NOMO-1 treated with dmso at 0.1 percent for 144 hours (cell line): ENCODE results near the gene TEX53.

Experiments used
- DNase-seq: peaks from one replicate; lab custom pipeline; 2025; ENCODE audit not compliant: unreplicated experiment; lab: John Stamatoyannopoulos, UW

The TEX53 gene

DNA sequence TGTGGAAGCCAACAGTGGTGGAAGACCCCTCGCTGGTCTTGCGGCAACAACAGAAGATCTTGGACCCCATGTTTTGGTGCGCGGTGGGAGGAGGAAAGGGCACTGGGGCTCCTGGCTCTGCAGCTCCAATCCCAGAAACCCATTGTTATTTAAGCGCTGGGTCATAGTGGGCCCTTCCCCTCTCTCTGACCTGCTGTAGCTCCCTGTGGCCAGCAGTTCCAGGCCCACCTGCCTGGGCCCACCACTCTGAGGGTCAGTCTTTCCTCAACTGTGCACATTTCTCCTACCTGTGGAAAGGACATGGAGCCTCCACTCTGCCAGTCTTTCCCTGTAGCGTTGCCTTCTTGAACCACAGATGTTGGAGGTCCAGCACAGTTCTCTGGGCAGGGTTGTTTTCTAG is at the start of gene TEX53:
Gene TEX53 (minus strand): TSS at position 101 of the 400 bp plus-strand sequence. CDS start 31 bp downstream, at position 70.
- no peak for DNase-seq

DNA sequence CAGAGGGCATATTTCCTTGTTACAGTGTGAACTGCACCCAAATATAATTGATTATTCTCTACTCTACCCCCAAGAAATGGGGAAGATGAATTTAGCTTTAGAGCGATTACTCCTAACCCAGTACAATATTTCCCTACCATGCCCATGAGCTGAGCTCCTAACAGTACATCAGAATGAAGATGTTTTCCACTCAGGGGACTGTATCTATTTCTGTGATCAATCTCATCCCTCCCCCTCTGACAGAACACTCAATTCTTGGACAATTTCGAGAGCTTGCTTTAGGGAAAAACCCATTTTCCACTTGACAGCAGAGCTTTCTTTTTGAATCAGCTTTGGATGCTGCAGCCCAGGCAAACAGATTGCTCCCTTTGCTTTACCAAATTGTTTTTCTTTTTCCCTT is 49.1 kb upstream of the TEX53 start:
- DNase-seq: no peak

DNA sequence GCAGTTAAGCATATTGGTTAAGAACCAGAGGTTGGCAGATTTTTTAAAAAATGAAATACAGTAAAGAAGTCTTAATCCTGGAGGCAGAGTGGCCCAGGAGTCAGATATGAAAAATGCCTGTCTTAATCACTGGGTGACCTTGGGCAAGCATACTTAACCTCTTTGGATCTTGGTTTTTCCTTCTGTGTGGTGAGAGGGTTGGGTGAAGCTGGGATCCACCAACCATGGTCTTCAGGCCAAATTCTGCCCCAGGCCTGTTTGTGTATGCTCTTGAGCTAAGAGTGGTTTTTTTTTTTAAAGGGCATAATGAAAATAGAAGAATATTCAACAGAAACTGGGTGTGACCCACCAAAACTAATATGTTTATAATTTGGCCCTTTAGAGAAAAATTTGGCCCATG is 44.4 kb upstream of the TEX53 start:
- no peak for DNase-seq

DNA sequence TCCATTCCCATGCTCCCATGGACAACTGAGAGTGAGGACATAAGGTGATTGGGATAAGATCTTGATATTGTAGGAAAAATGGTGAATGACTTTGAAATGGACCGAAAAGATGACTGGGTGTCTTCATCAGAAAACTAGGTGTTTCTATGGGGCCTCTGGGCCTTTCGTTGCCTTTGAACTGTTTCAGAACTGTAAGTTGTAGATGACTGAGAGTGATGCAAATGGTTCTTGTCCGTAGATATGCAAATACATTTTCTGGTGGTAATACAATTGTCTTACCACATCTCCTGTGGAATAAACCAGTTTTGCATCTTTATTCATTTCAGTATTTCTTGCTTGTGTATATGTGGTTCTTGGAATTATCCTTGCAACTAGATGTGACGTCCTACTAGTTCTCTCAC is 40.3 kb upstream of the TEX53 start:
- DNase-seq: no peak

DNA sequence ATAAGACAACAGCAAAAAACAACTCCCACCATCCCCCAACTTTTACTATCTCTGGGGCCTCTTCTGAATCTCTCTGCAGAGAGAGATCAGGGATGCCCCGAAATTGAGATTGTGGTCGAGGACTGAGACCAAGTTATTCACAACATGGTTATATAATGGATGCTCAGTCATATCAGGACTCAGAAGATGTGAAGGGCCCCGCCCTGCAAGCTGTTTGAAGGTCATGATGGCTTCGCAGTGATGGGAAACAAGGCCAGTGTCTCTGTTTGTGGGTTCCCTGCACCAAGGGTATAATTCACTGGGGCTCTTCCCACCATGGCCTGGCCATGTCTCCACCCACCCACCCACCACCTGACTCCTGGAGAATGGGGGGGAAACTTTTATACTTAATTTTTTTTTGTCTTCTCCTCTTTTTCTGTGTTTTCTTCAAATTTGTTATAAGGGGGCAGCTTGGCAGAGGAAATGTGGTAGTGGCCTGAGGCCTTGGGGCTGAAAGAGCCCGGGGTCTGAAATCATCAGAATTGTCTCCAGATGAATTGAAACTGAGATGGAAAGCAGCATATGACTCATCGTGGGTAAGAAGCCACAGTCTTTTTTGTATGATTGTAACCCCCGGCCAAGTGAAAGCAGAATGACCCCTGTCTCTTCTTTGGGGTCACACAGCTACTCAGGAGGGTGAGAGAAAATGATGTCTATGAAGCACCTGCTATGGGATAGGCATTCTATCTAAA is 39.4 kb upstream of the TEX53 start:
- DNase-seq: no peak

DNA sequence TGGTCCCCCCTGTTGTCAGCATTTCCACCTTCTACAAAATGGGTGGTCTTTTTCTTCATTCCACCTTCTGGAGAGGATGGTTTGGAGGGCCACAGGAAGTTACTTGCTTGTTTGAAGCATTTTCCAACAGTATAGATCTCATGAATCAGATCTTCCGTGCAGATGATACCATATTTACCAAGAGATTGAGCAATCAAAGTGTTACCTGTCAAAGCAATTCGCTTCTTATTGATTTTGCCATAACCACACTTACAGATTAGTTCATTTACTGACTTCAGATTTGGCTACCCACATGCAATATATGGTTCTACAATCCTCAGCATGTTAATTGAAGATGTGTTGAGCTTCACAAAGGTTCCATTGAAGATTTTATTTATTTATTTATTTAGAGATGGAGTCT is 38.3 kb upstream of the TEX53 start:
- no peak for DNase-seq

DNA sequence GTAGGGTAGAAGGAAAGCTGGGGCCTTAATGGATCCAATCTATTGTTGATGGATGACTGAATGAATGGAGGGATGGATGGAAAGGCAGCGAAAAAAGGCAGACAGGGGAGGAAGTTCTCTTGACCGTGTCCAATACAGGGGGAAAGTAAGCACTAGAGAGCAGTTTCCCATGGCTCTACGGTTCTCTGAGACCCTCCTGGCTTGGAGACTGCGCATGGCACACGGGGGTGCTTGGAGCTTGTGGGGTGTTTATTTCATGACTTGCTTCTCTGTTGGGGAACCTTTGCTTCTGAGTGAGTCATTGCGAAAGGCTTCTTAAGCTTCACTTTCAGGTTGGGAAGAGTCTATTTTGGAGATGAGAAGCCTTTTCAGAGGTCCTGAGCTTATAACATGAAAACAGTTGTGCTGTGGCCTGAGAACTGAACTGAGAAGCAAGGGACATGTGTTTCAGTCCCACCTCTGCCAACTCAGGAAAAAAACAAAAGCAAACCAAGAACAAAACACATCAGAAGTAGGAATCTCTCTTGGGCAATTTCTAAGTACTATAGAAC is 37.2 kb upstream of the TEX53 start:
- DNase-seq: no peak

DNA sequence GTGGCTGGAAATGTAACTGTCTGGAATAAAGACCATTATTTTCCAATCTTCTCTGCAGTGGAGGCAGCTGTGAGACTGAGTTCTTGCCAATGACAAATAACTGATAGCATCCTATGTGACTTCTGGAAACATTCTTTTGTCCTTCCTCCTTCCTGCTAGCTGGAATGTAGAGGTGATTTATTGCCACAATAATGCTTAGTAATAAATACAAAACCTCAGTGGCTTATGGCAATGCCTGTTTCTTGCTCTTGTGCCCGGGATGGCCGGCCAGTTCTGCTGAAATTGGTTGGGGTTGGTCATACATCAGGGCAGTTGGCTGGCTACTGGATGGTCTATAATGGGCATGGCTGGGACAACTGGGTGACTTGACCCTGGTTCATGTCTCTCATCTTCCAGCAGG is 36.5 kb upstream of the TEX53 start:
- DNase-seq: no peak

DNA sequence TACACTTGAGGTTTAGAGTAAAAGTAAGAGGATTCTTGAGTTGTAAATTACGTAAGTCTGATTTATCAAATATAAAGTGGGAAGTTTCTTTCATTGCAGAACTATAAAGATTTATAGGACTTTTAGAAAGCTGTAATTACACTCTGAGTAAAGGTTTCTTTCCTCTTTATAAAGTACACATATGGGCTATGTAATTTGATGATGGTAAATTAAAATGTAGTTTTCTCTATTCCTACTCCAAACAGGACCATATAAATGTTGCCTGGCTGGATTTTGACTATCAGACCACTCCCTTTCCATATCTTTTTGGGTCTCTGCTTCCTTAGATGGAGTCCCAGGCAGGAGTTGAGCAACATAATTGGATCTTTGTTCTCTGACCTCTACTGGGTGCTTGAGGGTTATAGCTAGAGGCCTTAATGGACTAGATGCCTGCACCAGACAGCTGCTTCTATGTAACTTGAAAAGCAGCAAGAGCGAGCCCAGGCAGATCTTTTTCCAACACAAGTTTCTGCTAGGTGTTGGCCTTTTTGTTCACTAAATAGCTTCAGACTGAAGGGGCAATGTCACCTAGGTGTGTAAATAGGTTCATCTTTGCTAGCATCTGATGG is 35.7 kb upstream of the TEX53 start:
- DNase-seq: no peak

DNA sequence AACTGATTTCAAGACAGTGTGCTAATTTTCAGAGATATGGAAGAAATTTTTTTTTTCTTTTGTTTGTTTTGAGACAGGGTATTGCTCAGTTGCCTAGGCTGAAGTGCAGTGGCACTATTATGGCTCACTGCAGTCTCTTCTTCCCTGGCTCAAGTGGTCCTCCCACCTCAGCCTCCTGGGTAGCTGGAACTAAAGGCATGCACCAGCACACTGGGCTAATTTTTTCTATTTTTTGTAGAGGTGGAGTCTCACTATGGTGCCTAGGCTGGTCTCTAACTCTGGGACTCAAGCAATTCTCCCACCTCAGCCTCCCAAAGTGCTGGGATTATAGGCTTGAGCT is 34.3 kb upstream of the TEX53 start:
- DNase-seq: no peak

DNA sequence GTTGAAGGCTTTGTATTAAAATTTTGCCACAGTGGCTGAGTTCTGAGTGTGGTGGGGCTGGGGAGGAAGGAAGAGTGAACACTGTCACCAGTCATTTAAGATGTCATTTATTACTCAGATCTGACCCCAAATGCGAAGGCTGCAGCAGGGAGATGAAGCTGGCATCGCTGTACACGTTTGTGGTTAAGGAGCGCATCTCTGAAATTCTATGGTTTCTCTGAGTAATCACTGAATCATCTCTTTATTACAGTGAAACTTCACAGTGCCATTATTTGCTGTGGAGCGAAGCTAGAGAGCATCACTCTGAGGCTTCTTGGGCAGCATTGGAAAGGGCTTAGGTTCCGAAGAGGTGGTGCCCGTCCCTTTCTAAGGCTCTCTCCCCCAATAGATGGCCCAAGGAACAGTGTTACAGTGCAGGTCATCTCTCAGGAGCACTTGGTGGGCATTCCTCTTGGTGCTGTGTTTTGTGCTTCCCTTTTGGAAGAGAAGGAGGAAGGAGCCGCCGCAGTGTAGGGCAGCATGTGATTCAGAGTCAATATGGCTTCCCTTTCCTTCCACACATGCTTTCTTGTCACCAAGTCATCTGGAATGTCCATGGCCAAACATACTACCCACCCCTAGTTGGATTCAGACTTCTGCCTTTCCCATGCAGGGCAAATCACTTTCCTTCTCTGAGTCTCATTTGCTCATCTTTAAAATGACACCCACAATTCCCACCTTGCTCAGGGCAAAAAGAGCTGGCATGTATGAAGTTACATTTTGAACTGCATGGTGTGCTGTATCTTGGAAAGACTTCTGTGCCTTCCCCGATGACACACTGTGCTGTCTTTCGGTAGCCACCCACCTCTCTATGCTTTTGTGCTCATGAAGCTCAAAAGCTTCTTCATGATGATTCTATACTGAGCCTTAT is 33.7 kb upstream of the TEX53 start:
- DNase-seq: no peak

DNA sequence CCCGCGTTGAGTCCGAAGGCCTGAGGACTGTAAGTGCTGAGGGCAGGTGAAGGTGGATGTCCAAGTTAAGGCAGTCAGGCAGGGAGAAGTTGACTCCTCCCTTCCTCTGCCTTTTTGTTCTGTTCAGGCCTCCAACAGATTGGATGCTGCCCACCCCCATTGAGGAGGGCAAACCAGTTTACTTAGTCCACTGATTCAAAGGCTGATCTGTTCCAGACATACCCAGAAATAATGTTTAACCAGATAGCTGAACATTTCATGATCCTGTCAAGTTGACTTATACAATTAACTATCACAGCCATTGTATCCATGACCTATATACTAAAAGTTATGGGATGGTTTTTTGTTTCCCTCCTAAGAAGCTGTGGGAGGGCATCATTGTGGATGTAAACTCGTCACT is 32.7 kb upstream of the TEX53 start:
- no peak for DNase-seq

DNA sequence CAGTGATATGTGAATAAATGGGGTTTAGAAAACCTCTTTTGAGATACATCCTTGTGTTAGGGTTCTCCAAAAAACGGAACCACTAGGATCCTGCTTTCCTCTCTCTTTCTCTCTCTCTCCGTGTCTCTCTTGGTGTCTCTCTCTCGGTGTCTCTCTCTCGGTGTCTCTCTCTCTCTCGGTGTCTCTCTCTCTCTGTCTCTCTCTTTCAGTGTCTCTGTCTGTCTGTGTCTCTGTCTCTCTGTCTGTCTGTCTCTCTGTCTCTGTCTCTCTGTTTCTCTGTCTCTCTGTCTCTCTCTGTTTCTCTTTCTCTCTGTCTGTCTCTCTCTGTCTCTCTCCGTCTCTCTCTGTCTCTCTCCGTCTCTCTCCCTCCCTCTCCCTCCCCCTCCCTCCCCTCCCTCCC is 32.2 kb upstream of the TEX53 start:
- DNase-seq: no peak

DNA sequence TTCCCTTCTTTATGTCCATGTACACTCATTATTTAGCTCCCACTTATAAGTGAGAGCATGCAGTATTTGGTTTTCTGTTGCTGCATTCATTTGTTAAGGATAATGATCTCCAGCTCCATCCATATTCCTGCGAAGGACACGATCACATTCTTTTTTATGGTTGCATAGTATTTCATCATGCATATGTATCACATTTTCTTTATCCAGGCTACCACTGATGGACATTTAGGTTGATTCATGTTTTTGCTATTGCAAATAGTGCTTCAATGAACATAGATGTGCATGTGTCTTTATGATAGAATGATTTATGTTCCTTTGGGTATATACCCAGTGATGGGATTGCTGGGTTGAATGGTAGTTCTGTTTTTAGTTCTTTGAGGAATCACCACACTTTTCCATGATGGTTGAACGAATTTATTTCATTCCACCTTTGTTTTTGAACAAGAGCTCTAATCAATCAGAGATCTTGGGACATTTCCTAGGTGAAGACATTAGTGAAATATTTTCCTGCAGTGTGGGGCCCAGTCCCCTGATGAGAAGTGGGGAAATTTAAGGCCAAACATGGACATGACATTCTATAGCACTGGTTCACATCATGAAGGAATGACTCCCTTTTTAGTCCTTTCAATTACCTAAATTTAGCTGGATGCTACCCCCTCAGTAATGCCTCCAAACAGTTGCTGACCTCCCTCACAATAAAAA is 31.5 kb upstream of the TEX53 start:
- DNase-seq: no peak

DNA sequence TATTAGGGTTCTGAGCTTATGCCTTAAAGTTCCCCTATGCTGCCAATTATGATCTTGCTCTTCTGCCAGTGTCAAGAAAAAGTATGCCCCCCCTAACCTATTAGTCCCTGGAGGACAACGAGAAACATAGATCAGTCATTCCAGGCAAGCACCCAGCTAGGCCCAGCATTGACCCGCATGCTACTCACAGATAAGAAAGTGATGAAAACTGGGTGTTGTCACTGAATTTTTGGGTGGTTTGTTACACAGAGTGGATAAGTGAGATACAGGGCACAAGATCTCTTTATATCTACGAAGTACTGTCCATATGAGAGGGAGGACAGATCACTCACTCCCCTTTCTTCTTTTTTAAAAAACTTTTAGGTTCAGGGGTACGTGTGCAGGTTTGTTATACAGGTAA is 30.8 kb upstream of the TEX53 start:
- no peak for DNase-seq

DNA sequence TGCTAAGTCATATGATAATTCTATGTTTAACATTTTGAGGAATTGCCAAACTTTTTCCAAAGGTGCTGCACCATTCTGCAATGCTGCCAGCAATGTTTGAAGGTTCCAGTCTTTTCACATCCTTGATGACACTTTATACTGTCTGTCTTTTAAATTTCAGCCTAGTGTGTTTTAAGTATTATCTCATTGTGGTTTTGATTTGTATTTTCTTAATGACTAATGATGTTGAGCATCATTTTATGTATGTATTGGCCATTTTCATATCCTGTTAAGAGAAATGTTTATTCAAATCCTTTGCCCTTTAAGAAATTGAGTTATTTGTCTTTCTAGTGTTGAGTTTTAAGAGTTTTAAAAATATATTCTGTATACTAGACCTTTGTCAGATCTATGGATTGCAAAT is 29.4 kb upstream of the TEX53 start:
- DNase-seq: no peak

DNA sequence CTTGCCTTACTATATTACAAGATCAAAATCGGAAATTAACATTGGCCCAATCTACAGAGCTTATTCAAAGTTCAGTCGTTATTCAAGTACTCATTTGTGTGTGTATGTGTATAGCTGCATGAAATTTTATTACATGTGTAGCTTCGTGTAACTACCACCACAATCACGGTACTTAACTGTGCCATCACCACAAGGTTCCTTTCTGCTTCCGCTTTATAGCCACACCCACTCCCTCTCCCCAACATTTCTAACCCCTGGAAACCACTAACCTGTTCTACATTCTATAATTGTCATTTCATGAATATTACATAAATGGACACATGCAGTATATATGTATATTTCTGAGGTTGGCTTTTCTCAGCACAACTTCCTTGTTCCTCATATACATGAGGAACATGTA is 28.3 kb upstream of the TEX53 start:
- DNase-seq: no peak

DNA sequence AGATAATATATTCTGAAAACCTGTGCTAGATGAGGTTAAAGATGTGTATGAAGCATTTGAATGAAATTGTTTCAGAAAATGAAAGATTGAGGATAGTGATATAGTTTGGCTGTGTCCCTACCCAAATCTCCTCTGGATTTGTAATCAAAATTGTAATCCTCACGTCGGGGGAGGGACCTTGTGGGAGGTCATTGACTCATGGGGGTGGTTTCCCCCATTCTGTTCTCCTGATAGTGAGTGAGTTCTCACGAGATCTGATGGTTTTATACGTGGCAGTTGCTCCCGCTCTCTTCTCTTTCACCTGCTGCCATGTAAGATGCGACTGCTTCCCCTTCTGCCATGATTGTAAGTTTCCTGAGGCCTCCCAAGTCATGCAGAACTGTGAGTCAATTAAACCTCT is 26.4 kb upstream of the TEX53 start:
- DNase-seq: no peak

DNA sequence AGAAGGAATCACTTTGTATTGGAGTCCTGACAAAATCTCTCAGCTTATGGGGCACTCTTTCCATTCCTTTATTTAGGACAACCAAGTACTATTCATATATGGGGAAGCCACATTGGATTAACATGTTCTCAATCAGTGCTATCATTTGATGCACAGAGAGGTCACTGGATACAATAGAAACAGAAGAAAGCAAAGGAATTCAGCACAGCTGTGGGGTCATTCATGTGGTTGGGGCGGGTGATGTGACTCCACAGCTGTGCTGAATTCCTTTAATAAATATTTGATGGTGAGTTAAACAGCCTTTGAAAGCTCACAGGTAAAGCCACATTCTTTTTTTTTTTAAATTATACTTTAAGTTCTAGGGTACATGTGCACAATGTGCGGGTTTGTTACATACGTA is 25.2 kb upstream of the TEX53 start:
- DNase-seq: no peak

DNA sequence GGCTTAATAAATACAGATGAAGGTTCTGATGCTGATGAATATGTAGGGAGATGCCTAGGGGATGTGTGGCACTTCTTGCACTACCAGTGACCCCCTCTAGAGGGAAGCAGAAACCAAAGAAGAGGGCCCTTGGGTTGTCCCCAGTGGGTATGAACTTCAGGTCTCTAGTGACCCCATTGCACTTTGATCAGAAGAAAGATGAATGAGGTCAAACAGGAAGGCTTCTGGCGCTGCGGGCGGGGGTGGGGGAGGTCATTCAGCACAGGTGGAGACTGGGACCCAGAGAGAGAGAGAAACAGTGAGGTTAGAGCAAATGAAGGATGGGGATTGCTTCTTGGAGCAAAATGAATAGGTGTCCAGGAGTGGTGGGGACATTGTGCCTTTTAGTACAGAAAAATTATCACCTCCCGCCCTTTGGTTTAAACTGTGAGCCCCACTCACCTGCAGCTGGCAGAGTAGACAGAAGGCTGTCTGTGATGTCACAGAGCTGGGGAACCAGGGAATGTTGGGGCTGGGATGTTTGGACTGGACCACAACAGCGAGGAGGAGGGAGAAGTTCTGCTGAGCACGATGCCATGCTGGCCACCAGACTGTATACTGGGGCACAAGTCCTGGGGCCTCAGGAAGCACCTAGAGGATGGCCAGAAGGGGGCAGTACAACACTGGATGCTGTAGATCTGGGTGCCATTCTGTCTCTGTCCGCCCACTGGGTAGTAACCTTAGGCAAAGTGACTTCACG is 24.2 kb upstream of the TEX53 start, which contains the start of gene TEX48:
Gene TEX48 (minus strand): TSS at position 599 of the 739 bp plus-strand sequence. CDS start 10,469 bp downstream, outside the sequence.
- peak; percentile 47 for DNase-seq
